Stimulated activated CD8-positive, alpha-beta memory T cell treated with anti-CD3 and anti-CD28 coated beads, Interleukin-4, amount 100 ng/mL, for 1 hour (primary cell): ENCODE data around the gene SGTA.

Source experiments
- DNase-seq, 2 donors: peaks; one replicate each; pipeline ENCODE4 v3.0.0-alpha.2; 2020; ENCODE audit warnings: low read depth in 2 of 2, low spot score in 1 of 2

SGTA gene

GRCh38 chr19:2810141-2811091 is 27.3 kb upstream of the SGTA start:
- no peak for DNase-seq

- DNase-seq = no peak
Measured at GRCh38 chr19:2809387-2810140, 26.5 kb upstream of the SGTA start.

- DNase-seq = no peak
Measured at GRCh38 chr19:2808129-2808941, 25.3 kb upstream of the SGTA start.

- DNase-seq = no peak
Measured at GRCh38 chr19:2807379-2808128, 24.5 kb upstream of the SGTA start.

DNA sequence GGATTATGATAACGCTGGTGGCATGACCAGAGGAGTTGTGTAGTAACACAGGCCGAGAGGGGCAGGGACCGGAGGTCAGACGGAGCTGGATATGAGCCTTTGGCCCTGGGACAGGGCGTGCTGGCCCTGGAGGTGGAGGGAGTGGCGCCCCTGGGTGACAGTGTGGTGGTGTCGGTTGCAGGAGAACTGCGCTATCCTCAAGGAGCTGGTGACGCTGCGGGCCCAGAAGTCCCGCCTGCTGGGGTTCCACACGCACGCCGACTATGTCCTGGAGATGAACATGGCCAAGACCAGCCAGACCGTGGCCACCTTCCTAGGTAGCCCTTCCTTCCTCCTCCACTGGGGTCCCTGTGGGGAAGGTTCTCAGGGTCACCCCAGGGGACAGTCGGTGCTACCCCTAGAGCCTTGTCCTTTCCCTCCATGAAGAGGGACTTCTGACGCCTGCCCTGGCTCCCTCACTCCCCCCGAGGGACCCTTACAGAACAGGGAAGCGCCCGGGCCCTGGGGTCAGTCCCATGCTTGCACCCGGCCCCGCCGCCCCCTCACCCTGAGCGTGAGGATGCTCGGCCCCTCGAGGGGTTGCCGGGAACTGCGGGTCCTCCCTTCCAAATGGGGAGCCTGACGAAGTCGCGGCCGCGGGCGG is 23.8 kb upstream of the SGTA start:
- DNase-seq = no peak

- DNase-seq = no peak
Measured at GRCh38 chr19:2805991-2806649, 23.0 kb upstream of the SGTA start.

GRCh38 chr19:2805261-2805900 is 22.3 kb upstream of the SGTA start:
- DNase-seq = no peak

DNA sequence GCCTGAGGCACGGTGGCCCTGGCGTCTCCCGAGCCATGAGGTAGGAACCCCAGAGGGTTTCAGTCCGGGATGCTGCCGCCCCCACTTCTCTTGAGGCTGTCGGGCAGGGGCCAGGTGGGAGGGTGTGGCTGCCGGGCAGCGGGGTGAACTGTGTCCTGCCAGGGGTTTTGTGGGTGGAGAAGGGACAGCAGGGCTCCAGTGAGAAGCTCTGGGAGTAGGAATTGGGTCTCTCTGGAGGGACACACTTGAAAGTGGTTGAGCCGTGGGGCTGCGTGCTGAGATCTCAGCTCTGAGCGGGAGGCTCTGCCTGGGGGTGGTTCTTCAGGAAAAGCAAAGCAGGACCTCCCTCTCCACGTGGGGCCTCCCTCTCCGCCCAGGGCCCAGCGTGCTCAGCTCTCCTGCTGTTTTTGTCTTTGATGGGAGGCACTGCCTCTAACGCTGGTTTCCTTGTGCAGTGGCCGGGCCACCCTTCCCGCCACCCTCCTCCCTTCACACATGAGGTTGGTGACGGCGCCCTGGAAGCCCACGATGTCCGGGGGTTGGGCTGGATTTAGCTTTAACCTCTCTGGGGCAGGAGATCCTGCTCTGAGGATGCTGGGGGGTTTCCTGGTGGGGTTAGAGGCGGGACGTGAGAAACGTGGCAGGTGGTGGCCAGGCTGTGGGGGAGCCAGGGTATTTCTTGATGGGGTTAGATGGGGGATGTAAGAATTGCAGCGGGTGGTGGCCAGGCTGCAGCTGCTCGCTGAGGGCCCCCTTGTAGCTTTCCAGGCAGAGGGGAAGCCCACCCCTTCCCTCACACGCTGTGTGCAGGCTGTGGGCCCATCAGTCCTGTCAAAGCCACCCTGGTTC is 21.3 kb upstream of the SGTA start:
- no peak for DNase-seq

DNA sequence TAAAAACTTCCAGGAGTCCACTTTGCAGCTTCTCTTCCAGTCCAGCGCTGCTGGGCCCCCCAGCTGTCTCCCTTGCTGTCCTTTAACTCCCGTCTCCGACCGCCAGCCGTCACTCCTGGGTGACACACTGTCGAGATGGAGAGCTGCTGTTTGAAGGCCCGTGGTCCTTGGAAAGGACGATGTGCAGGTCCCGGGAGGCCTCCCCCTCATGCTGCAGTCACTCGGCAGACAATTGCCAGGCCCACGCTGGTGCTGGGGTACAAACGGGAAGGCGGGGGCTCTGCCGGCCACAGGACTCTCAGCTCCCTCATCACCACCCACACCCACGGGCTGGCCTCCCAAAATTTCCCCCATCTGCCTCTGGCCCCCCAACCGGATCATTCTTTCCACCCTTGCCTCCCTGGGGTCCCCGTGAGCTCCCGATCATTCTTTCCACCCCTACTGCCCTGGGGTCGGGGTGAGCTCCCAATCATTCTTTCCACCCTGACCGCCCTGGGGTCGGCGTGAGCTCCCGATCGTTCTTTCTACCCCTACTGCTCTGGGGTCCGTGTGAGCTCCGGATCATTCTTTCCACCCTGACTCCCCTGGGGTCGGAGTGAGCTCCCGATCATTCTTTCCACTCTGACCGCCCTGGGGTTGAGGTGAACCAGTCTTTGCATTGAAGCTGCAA is 20.5 kb upstream of the SGTA start:
- no peak for DNase-seq

- no peak for DNase-seq
Measured at GRCh38 chr19:2802826-2803225, 19.8 kb upstream of the SGTA start.

DNA sequence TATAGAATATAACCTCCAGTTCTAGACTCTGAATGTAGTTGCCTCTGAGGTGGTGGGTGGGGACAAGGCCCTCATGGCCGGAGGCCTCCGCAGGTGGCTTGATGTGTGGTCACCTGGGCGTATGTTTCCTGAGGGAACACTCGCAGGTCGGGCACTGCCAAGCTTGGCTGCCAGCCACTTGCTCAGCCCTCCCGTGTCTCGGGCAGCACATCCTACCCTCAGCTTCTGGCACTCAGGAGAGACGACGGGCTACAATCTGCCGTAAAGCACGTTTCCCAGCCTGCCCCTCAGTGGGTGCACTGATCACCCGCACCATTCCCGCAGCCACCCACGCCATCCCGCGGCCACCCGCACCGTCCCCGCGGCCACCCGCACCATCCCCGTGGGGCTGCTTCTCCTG is 17.4 kb upstream of the SGTA start:
- no peak for DNase-seq

DNA sequence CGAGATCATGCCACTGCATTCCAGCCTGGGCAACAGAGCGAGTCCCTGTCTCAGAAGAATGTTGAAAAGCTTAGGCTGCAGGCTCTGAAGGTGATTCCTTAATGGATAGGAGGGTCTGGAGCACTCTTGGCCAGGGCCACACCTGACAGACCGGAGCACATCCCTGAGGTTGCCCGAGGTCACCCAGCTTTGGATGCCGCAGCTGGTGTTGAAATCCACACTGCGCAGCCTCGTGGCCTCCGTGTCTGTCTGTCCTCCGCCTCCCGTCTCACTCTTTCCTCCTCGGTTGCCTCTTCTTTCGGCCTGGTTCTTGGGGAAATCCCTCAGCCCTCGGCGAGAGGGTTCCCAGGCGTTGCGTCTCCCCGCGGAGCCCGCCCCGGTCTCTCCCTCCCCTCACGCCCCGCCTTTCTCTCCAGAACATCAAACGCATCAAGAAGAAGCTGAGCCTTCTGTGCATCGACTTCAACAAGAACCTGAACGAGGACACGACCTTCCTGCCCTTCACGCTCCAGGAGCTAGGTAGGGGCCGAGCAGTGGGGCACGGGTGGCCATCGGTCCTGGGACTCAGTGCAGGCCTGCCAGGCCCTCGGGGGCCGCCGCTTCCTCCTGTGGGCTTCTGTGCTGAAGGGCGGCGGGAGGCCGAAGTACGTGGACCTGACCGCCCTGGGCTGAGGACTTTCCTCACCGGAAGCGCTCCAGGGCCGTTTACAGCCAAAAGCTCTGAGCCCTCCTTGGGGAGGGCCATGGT is 16.4 kb upstream of the SGTA start:
- DNase-seq = no peak

- no peak for DNase-seq
Measured at GRCh38 chr19:2798733-2799132, 15.7 kb upstream of the SGTA start.

DNA sequence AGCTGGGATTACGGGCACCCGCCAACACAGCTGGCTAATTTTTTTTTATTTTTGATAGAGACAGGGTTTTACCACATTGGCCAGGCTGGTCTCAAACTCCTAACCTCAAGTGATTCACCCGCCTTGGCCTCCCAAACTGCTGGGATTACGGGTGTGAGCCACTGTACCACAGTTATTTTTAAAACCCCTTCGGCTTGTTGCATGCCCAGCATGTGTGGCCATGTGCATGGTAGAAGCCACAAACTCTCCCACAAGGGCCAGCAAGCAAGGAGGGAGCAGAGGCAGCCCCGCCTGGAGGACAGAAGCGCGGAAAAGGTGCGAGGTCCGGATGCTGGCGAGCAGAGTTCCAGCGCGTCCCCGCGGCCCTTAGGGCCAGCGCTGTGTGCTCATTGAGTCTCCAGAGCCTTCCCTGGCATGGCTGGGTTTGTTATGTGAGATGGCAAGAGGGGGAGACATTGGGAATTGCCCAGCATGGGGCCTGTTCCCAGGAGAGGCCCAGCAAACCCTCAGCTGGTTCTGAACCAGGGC is 15.1 kb upstream of the SGTA start:
- no peak for DNase-seq

DNA sequence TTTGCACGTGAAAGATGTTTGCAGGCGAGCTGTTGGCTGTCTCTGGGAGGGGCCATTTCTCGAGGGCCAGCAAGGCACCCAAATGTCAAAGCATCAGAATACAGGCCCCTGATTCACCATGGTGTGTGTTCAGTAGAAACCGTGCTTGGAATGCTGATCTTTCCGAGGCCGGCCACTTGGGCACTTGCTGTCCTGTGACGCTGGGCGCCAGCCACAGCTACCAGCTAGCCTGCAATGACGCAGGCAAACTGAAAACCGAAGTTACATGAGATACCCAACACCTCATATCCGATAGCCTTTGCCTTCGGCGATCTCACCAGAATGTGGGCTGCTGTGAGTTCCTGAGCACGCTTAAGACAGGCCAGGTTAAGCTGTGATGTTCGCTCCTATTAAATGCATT is 14.2 kb upstream of the SGTA start:
- no peak for DNase-seq

DNA sequence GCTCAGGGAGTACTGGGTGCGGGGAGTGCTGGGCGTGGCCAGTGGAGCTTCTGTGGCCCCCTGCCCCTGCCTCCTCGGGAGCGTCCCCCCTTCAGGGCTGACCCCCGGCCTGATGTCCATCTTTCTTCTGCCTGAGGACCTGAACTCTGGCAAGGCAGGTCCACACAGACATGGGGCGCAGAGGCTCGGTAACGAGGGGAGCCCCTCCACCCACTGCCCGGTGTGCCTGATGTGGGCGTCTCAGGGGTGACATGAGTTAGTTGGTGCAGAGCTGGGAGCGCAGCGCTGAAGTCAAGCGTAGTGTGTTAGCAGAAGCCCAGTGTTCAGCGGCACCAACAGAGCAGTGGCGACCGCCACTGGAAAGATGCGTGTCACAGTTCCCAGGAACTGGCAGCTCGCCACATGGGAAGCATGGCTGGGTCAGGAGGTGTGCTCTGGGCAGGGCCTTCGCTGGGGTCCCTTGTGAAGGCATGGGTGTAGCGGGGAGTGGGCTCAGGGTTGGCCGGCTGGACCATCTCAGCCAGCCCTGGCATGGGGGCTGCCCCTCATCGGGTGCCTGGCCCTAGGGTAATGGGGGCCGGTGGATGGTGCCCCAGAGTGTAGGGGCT is 13.7 kb upstream of the SGTA start:
- no peak for DNase-seq
